HEK293 (cell line): ENCODE data around the gene ERAP2.

ENCODE experiments used
- TF ChIP-seq, protein P1 (sequence below): fragments of 450-650 bp; formaldehyde crosslinking; IDR thresholded peaks from 2 replicates; pipeline ENCODE4 v1.5.1; 2016; ENCODE audit warnings: missing biosample characterization, missing genetic modification characterization
- TF ChIP-seq, protein P2 (sequence below): fragments of 450-650 bp; formaldehyde crosslinking; optimal IDR thresholded peaks from 2 replicates; pipeline ENCODE3; 2016; ENCODE audit warnings: missing biosample characterization, mild to moderate bottlenecking, missing genetic modification characterization
- TF ChIP-seq, protein P3 (sequence below): fragments of 450-650 bp; formaldehyde crosslinking; IDR thresholded peaks from 2 replicates; pipeline ENCODE4 v1.5.1; 2016; ENCODE audit warnings: missing biosample characterization, missing genetic modification characterization

DNA sequence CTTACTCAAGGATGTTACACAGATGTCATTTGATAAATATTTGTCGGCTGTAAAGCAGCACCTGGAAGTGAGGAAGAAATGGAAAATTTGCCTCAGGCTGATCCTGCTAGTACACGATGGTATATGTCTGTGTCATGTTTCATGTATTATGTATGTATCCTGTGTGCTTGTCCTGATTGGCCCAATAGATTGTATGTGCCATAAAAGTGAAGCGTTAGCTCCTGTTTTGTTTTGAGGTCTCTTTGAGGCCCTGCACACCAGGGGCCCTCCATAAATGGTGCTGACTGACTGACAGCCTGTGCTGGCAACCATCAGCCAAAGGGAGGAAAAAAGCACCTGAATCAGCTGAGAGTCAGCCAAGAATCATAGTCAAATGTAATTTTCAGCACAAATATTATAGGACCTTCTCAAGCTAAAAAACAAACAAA is 47.7 kb downstream of the ERAP2 start:
- TF ChIP-seq, protein P1, sequence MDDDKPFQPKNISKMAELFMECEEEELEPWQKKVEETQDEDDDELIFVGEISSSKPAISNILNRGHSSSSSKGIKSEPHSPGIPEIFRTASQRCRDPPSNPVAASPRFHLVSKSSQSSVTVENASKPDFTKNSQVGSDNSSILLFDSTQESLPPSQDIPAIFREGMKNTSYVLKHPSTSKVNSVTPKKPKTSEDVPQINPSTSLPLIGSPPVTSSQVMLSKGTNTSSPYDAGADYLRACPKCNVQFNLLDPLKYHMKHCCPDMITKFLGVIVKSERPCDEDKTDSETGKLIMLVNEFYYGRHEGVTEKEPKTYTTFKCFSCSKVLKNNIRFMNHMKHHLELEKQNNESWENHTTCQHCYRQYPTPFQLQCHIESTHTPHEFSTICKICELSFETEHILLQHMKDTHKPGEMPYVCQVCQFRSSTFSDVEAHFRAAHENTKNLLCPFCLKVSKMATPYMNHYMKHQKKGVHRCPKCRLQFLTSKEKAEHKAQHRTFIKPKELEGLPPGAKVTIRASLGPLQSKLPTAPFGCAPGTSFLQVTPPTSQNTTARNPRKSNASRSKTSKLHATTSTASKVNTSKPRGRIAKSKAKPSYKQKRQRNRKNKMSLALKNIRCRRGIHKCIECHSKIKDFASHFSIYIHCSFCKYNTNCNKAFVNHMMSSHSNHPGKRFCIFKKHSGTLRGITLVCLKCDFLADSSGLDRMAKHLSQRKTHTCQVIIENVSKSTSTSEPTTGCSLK (tag by site-specific recombination), result no peak
- TF ChIP-seq, protein P2, sequence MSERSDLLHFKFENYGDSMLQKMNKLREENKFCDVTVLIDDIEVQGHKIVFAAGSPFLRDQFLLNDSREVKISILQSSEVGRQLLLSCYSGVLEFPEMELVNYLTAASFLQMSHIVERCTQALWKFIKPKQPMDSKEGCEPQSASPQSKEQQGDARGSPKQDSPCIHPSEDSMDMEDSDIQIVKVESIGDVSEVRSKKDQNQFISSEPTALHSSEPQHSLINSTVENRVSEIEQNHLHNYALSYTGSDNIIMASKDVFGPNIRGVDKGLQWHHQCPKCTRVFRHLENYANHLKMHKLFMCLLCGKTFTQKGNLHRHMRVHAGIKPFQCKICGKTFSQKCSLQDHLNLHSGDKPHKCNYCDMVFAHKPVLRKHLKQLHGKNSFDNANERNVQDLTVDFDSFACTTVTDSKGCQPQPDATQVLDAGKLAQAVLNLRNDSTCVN (tag by site-specific recombination), result no peak
- TF ChIP-seq, protein P3, sequence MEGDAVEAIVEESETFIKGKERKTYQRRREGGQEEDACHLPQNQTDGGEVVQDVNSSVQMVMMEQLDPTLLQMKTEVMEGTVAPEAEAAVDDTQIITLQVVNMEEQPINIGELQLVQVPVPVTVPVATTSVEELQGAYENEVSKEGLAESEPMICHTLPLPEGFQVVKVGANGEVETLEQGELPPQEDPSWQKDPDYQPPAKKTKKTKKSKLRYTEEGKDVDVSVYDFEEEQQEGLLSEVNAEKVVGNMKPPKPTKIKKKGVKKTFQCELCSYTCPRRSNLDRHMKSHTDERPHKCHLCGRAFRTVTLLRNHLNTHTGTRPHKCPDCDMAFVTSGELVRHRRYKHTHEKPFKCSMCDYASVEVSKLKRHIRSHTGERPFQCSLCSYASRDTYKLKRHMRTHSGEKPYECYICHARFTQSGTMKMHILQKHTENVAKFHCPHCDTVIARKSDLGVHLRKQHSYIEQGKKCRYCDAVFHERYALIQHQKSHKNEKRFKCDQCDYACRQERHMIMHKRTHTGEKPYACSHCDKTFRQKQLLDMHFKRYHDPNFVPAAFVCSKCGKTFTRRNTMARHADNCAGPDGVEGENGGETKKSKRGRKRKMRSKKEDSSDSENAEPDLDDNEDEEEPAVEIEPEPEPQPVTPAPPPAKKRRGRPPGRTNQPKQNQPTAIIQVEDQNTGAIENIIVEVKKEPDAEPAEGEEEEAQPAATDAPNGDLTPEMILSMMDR (tag by site-specific recombination), result no peak
